HCT116 (cell line): ENCODE measurements around the gene DNAJC1. TPM values are rescaled to one million over a fixed set of nuclear protein-coding genes. Genes with fewer than 3 reads are reported as not detected.

Source experiments
- ATAC-seq: fragments of 200-7000 bp; cut with Tn5 transposase; 2 replicates; pipeline ENCODE4 v1.9.1; 2020; ENCODE audit warnings: mild to moderate bottlenecking, moderate library complexity
- BruUV-seq: library from RNA; stranded (reverse); fragments of 400-500 nt; replicated peaks from 2 replicates; lab custom pipeline; 2021; lab: Mats Ljungman, UMichigan
- CTCF ChIA-PET: fragments of 300-600 bp; sonication (Branson Sonifier 250); formaldehyde crosslinking; loops from one replicate; lab custom pipeline; 2021; ENCODE audit warnings: antibody characterized with exemption; lab: Charles Lee
- POLR2A ChIA-PET: fragments of 300-600, 350-600 bp; sonication (Branson Sonifier 250); formaldehyde crosslinking; loops from one replicate; lab custom pipeline; 2021; ENCODE audit warnings: antibody characterized with exemption; lab: Charles Lee
- RAD21 ChIA-PET, 2 experiments: fragments of 300-600 bp; sonication (Branson Sonifier 250); formaldehyde crosslinking; loops; one replicate each; lab custom pipeline; 2023; ENCODE audit warnings: low total read pairs in 2 of 2; ENCODE audit not compliant: uncharacterized antibody in 2 of 2, unreplicated experiment in 2 of 2, low non-redundant PET in 1 of 2; lab: Charles Lee
- DNase-seq: peaks from one replicate; pipeline ENCODE4 v3.0.0-alpha.2; 2010; ENCODE audit warnings: low read depth, low spot score
- H2AFZ ChIP-seq: fragments of 200-600 bp; shearing (Covaris generic), sonication (generic); 2 replicates; pipeline ENCODE4 v1.6.1; 2017; ENCODE audit warnings: low read depth, mixed run types, mixed read lengths, antibody characterized with exemption, low read length; ENCODE audit not compliant: poor library complexity, severe bottlenecking
- H3K27ac ChIP-seq: 2 replicates; pipeline ENCODE4 v1.5.1; 2012; ENCODE audit warnings: low read depth, low read length
- H3K27me3 ChIP-seq: fragments of 200-600 bp; sonication (generic); 2 replicates; pipeline ENCODE4 v1.6.1; 2016; ENCODE audit warnings: mixed run types, low read length, mixed read lengths; ENCODE audit not compliant: insufficient read depth
- H3K36me3 ChIP-seq, 2 experiments: fragments of 200-500 bp in 1 of 2; fragments of 200-600 bp in 1 of 2; sonication (Bioruptor generic) in 1 of 2; sonication (generic) in 1 of 2; 2 replicates each; pipeline versions ENCODE4 v1.5.1 to v1.6.1; 2014 to 2016; ENCODE audit warnings: low read length in 2 of 2, inconsistent platforms in 1 of 2, mixed read lengths in 1 of 2, mixed run types in 1 of 2; ENCODE audit not compliant: insufficient read depth in 2 of 2, control insufficient read depth in 1 of 2
- H3K4me1 ChIP-seq, 2 experiments: fragments of 200-600 bp in 1 of 2; sonication (generic) in 1 of 2; 2 replicates each; pipeline versions ENCODE4 v1.5.1 to v1.6.1; 2012 to 2017; ENCODE audit warnings: low read length in 2 of 2, inconsistent platforms in 1 of 2, mild to moderate bottlenecking in 1 of 2, mixed read lengths in 1 of 2, mixed run types in 1 of 2, moderate library complexity in 1 of 2; ENCODE audit not compliant: insufficient read depth in 2 of 2, control insufficient read depth in 1 of 2
- H3K4me2 ChIP-seq: fragments of 200-600 bp; sonication (generic); 2 replicates; pipeline ENCODE4 v1.6.1; 2017; ENCODE audit warnings: mixed run types, low read length, mixed read lengths
- H3K4me3 ChIP-seq, 2 experiments: fragments of 200-600 bp in 1 of 2; sonication (generic) in 1 of 2; replicated peaks in 1 of 2; 2 replicates each; pipeline ENCODE4 v1.5.1; 2011 to 2016; ENCODE audit warnings: low read length in 2 of 2, control low read depth in 1 of 2, low read depth in 1 of 2, mild to moderate bottlenecking in 1 of 2, mixed read lengths in 1 of 2, mixed run types in 1 of 2
- H3K79me2 ChIP-seq: fragments of 200-600 bp; sonication (generic); 2 replicates; pipeline ENCODE4 v1.6.1; 2017; ENCODE audit warnings: mild to moderate bottlenecking, mixed run types, low read length, moderate library complexity, mixed read lengths; ENCODE audit not compliant: insufficient read depth
- H3K9ac ChIP-seq: fragments of 200-600 bp; sonication (generic); 2 replicates; pipeline ENCODE4 v1.6.1; 2016; ENCODE audit warnings: low read length, mixed read lengths
- H3K9me2 ChIP-seq: fragments of 200-600 bp; sonication (generic), shearing (Covaris generic); 2 replicates; pipeline ENCODE4 v1.6.1; 2017; ENCODE audit warnings: mixed run types, mild to moderate bottlenecking, moderate library complexity; ENCODE audit not compliant: insufficient read depth
- H3K9me3 ChIP-seq, 2 experiments: fragments of 200-500 bp in 1 of 2; fragments of 200-600 bp in 1 of 2; sonication (Bioruptor generic) in 1 of 2; sonication (generic) in 1 of 2; 2 replicates each; pipeline ENCODE4 v1.6.1; 2014 to 2017; ENCODE audit warnings: low read length in 2 of 2, mixed read lengths in 2 of 2, inconsistent platforms in 1 of 2, low read depth in 1 of 2, mild to moderate bottlenecking in 1 of 2, mixed run types in 1 of 2, moderate library complexity in 1 of 2; ENCODE audit not compliant: control insufficient read depth in 1 of 2, insufficient read depth in 1 of 2
- H4K20me1 ChIP-seq: fragments of 200-600 bp; sonication (generic), shearing (Covaris generic); 2 replicates; pipeline ENCODE4 v1.6.1; 2017; ENCODE audit warnings: mixed run types, mild to moderate bottlenecking, moderate library complexity; ENCODE audit not compliant: insufficient read depth
- EGR1 ChIP-seq: IDR thresholded peaks from 2 replicates; pipeline ENCODE4 v1.6.1; 2012; ENCODE audit warnings: low read depth
- ELF1 ChIP-seq: IDR thresholded peaks from 2 replicates; pipeline ENCODE4 v1.6.1; 2012; ENCODE audit warnings: low read depth, borderline replicate concordance
- EZH2 ChIP-seq: fragments of 200-600 bp; sonication (generic); IDR thresholded peaks from 2 replicates; pipeline ENCODE4 v1.6.1; 2017; ENCODE audit warnings: antibody characterized with exemption, mixed run types
- FOSL1 ChIP-seq: IDR thresholded peaks from 2 replicates; pipeline ENCODE4 v1.6.1; 2012; ENCODE audit warnings: low read depth
- POLR2A ChIP-seq: IDR thresholded peaks from 2 replicates; pipeline ENCODE4 v1.7.0; 2011; ENCODE audit warnings: borderline replicate concordance; ENCODE audit not compliant: insufficient read depth, insufficient read length; ENCODE audit errors: extremely low read depth
- POLR2AphosphoS5 ChIP-seq: IDR thresholded peaks from 2 replicates; pipeline ENCODE4 v1.6.1; 2011; ENCODE audit warnings: mild to moderate bottlenecking, low read depth, low read length, moderate library complexity
- SIN3A ChIP-seq: IDR thresholded peaks from 2 replicates; pipeline ENCODE4 v1.6.1; 2012; ENCODE audit warnings: low read depth
- SP1 ChIP-seq: IDR thresholded peaks from 2 replicates; pipeline ENCODE4 v1.6.1; 2012; ENCODE audit warnings: low read depth
- SRF ChIP-seq: IDR thresholded peaks from 2 replicates; pipeline ENCODE4 v1.6.1; 2012; ENCODE audit warnings: low read depth
- YY1 ChIP-seq: IDR thresholded peaks from 2 replicates; pipeline ENCODE4 v1.6.1; 2011; ENCODE audit warnings: low read length, low read depth, moderate library complexity, mild to moderate bottlenecking; ENCODE audit not compliant: insufficient replicate concordance; ENCODE audit errors: extremely low read depth
- ZFX ChIP-seq: fragments of 450-650 bp; IDR thresholded peaks from 2 replicates; pipeline ENCODE4 v1.6.1; 2017
- ZNF274 ChIP-seq: fragments of 200-500 bp; sonication (Bioruptor generic); IDR thresholded peaks from 2 replicates; pipeline ENCODE4 v1.6.1; 2014; ENCODE audit warnings: mild to moderate bottlenecking, low read depth, low read length, inconsistent platforms
- intact Hi-C: fragments of 100-400 bp; cut with micrococcal nuclease; formaldehyde crosslinking; loops from 2 replicates; pipeline ENCODE4 v1.10.0; 2022
- total RNA-seq: library from RNA; stranded (reverse); gene quantifications from one replicate; pipeline ENCODE4 v1.2.1, GENCODE V29; 2021; ENCODE audit not compliant: unreplicated experiment
- TF ChIP-seq, protein P1 (sequence below), 3 experiments: fragments of 200-600 bp in 1 of 3; sonication (generic) in 1 of 3; IDR thresholded peaks in 2 of 3; conservative IDR thresholded peaks in 1 of 3; 2 replicates each; pipeline ENCODE4 v1.5.1; 2012 to 2017; ENCODE audit warnings: low read depth in 2 of 3, low read length in 2 of 3, antibody characterized with exemption in 1 of 3, borderline replicate concordance in 1 of 3, control low read depth in 1 of 3, mild to moderate bottlenecking in 1 of 3, mixed read lengths in 1 of 3, mixed run types in 1 of 3, moderate library complexity in 1 of 3; ENCODE audit not compliant: insufficient read depth in 1 of 3
- TF ChIP-seq, protein P2 (sequence below): IDR thresholded peaks from 2 replicates; pipeline ENCODE4 v1.6.1; 2012
- TF ChIP-seq, protein P3 (sequence below): IDR thresholded peaks from 2 replicates; pipeline ENCODE4 v1.6.1; 2012; ENCODE audit warnings: low read depth

DNAJC1 gene
- total RNA-seq, 1 experiment from 2014 or later = 17.9 TPM

DNA sequence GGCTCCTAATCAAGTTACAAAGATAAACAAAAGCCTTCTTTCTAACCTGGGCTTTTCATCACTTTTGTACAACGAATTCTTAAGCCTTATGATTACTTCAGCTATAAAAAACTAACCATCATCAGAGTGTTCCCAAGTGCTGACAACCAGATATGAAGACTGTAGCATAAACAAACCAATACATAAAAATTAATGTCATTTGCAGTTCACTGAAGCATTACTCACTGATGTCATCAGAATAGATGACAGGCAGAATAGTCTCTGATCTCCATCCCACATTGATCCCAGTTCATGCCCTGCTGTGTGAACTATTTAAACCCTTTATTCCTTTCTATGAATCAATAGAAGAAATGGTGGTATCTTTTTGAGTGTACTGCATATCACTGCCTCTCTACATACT is 84.4 kb downstream of the DNAJC1 start:
- BruUV-seq = no TSS peak
- Histone ChIP-seq H3K4me2 (no peak overlapping the region), H3K4me3 (no peak overlapping the region), H3K4me1 (no peaks in the 10 kb centered on the region), H3K79me2 (no peaks in the 10 kb centered on the region), H3K9ac (no peak overlapping the region), H2AFZ (no peak overlapping the region), H3K27ac (no peak overlapping the region), H3K36me3 (no peaks in the 10 kb centered on the region), H4K20me1 (no peaks in the 10 kb centered on the region), H3K9me3 (no peaks in the 10 kb centered on the region), H3K9me2 (no peaks in the 10 kb centered on the region), H3K27me3 (no peaks in the 10 kb centered on the region)
- DNase-seq (no peak), ATAC-seq (no peak)
- ChIA-PET RAD21 (no interaction called here), POLR2A (no interaction called here), CTCF (no interaction called here)
- intact Hi-C loops = no loop called here
- TF ChIP-seq SIN3A (no peak), ELF1 (no peak), YY1 (no peak), ZNF274 (no peak), EZH2 (no peak), SP1 (no peak), ZFX (no peak), POLR2A (no peak), EGR1 (no peak), SRF (no peak), POLR2AphosphoS5 (no peak), FOSL1 (no peak)
- TF ChIP-seq, protein P1, sequence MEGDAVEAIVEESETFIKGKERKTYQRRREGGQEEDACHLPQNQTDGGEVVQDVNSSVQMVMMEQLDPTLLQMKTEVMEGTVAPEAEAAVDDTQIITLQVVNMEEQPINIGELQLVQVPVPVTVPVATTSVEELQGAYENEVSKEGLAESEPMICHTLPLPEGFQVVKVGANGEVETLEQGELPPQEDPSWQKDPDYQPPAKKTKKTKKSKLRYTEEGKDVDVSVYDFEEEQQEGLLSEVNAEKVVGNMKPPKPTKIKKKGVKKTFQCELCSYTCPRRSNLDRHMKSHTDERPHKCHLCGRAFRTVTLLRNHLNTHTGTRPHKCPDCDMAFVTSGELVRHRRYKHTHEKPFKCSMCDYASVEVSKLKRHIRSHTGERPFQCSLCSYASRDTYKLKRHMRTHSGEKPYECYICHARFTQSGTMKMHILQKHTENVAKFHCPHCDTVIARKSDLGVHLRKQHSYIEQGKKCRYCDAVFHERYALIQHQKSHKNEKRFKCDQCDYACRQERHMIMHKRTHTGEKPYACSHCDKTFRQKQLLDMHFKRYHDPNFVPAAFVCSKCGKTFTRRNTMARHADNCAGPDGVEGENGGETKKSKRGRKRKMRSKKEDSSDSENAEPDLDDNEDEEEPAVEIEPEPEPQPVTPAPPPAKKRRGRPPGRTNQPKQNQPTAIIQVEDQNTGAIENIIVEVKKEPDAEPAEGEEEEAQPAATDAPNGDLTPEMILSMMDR (IDR thresholded peaks at IDR 0.05 in 2 of 3, conservative IDR thresholded peaks at IDR 0.05 in 1 of 3; ENCODE audit: borderline replicate concordance in 1 of 3, insufficient read depth in 1 of 3, low read depth in 2 of 3, low read length in 2 of 3) = no peak
- TF ChIP-seq, protein P2, sequence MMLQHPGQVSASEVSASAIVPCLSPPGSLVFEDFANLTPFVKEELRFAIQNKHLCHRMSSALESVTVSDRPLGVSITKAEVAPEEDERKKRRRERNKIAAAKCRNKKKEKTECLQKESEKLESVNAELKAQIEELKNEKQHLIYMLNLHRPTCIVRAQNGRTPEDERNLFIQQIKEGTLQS = no peak
- TF ChIP-seq, protein P3, sequence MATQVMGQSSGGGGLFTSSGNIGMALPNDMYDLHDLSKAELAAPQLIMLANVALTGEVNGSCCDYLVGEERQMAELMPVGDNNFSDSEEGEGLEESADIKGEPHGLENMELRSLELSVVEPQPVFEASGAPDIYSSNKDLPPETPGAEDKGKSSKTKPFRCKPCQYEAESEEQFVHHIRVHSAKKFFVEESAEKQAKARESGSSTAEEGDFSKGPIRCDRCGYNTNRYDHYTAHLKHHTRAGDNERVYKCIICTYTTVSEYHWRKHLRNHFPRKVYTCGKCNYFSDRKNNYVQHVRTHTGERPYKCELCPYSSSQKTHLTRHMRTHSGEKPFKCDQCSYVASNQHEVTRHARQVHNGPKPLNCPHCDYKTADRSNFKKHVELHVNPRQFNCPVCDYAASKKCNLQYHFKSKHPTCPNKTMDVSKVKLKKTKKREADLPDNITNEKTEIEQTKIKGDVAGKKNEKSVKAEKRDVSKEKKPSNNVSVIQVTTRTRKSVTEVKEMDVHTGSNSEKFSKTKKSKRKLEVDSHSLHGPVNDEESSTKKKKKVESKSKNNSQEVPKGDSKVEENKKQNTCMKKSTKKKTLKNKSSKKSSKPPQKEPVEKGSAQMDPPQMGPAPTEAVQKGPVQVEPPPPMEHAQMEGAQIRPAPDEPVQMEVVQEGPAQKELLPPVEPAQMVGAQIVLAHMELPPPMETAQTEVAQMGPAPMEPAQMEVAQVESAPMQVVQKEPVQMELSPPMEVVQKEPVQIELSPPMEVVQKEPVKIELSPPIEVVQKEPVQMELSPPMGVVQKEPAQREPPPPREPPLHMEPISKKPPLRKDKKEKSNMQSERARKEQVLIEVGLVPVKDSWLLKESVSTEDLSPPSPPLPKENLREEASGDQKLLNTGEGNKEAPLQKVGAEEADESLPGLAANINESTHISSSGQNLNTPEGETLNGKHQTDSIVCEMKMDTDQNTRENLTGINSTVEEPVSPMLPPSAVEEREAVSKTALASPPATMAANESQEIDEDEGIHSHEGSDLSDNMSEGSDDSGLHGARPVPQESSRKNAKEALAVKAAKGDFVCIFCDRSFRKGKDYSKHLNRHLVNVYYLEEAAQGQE = no peak
